GM21367 (cell line): ENCODE results near the gene TFR2.

Experiments used
- ATAC-seq: cut with Tn5 transposase; IDR thresholded peaks from one replicate; pipeline ENCODE4 v1.9.1; 2021; ENCODE audit not compliant: unreplicated experiment

The TFR2 gene

GRCh38 chr7:100588438-100588837 lies 52.9 kb downstream of the TFR2 start:
- ATAC-seq: no peak

GRCh38 chr7:100586266-100587025 lies 54.9 kb downstream of the TFR2 start, which contains the start of gene FBXO24:
Gene FBXO24, plus strand, starts transcription at chr7:100586328. Its CDS starts 298 bp downstream, at chr7:100586626.
- peak; percentile 72 for ATAC-seq

DNA sequence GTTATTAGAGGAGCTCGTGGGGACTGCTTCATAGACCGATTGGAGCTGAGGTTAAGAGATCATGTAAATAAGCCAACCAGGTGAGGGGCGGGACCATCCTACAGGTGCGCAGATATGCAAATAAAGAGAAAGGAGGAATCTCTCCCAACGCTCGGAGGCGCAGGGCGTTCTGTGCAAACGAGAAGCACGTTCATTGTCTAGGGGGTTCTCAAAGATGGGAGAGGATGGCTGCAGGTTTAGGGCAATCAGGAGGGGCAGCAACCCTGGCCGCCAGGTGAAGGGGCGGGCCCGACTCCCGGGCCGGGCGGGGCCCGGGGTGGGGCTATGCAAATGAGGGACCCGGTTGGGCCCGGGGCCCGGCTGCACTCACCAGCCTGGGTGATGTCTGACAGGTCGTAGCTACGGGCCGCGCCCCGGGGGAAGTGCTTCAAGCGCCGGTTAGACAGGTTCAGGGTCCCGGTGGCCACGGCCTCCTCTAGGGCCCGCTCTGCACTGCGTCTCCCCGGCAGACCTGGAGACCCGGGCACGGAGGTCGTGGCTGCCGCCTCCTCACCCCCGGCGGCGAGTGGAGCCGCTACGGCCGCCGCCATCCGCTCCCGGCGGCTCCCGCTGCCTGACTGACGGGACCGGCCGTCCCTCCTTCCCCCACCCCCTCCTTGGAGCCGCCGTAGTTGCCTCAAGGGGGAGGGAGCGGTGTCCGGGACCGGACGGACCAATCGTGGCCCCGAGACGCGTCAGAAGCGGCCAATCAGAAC lies 55.7 kb downstream of the TFR2 start, which contains the start of gene LRCH4:
TSS of gene LRCH4 (minus strand) at position 619 of the 755 bp plus-strand sequence. CDS start at position 590, 29 bp downstream.
- ATAC-seq: peak; percentile 15

- no peak for ATAC-seq
These were observed 56.5 kb downstream of the TFR2 start for GRCh38 chr7:100584683-100585510.

DNA sequence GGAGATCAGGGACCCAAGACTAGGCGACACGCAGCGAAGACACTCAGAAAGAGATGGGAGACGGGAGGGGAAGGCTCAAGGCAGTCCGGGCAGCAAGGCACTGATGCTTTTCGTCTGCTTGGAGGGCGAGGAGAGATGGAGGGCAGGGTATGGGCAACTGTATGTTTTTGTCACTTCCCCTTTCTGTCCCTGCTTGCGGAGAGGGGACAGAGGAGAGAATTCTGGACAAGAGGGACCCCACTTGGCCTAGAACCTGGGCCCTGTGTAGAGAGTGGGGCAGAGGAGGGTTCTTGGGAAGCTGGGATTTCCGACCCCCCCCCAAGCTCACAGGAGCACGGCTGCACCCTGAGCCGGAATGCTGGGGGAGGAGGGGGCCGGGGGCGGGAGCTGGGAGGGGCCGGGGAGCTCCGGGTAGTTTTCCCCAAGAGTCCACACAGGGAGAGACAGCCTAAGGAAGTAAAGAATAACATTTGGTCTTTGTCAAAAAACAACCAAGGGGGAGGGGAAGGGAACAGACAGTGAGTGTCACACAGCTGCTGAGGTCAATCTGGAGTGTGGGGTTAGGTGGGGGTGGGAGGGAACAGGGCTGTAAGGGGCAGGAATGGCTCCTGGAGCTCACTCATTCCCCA lies 57.2 kb downstream of the TFR2 start:
- ATAC-seq: no peak

DNA sequence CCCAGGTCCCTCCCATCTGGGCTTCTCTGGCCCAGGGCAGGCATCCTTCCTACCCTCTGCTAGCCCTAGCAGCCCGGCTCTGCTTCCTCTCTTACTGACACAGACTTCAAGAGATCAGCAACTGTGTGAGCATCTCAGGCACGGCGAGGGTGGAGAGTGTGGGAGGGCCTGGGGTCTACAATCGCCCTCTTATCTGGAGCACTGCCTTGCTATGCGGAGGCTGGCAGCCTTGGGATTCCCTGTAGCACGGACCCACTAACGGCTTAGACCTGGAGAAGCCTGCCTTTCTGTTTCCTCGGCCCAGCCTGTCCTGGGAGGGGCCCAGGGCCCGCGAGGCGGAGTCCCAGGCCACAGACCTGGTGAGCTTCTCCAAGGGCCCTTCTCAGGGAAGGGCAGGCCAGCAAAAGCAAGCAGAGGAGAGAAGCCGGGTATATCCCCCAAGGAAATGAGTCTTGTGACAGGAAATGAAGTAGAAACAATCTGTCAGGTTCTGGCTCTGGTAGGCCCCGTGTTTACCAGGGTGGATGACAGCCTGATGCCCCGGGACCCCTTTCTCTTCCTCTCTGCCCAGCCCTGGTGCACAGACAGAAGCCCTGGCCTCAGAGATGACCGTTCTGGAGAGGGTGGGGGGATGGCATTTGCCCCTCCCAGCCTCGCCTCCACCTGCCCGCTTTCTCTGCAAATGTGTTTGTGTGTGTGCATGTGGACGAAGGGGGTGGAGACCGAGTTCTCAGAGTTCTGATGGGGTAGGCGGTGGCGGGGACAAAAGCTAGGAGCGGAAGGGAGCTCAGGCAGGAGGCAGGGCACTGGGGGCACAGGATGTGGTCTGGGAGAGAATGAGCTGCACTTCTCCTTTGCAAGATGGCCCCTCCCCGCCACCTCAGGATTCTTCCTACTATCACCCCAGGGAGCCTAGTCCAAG lies 58.0 kb downstream of the TFR2 start:
- no peak for ATAC-seq

DNA sequence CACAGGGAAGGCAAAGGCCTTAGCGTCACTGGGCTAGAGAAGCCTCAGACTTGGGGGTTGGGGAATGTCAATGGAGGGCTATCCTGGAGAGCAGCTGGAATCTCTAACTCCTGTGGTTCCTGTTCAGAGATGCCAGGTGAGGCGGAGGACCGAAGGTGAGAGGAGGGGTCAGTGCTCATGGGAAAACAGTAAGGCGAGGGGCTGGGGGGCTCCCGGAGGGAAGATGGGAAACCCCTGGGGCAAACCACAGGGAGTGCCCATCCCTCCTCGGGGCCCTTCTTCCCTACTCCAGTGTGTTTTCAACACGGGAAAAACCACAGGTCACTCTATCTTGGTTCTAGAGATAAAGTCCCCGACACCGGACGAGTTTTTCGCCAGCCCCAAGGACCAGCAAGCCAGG lies 58.7 kb downstream of the TFR2 start:
- no peak for ATAC-seq

- no peak for ATAC-seq
These were observed 59.2 kb downstream of the TFR2 start for GRCh38 chr7:100582041-100582579.

- no peak for ATAC-seq
These were observed 60.7 kb downstream of the TFR2 start for GRCh38 chr7:100580466-100581283.

- no peak for ATAC-seq
These were observed 62.8 kb downstream of the TFR2 start for GRCh38 chr7:100578246-100579183.

- no peak for ATAC-seq
These were observed 63.8 kb downstream of the TFR2 start for GRCh38 chr7:100577507-100577906.

- ATAC-seq: no peak
These were observed 64.2 kb downstream of the TFR2 start for GRCh38 chr7:100577103-100577502.

- ATAC-seq: no peak
These were observed 64.9 kb downstream of the TFR2 start for GRCh38 chr7:100576384-100576993.

DNA sequence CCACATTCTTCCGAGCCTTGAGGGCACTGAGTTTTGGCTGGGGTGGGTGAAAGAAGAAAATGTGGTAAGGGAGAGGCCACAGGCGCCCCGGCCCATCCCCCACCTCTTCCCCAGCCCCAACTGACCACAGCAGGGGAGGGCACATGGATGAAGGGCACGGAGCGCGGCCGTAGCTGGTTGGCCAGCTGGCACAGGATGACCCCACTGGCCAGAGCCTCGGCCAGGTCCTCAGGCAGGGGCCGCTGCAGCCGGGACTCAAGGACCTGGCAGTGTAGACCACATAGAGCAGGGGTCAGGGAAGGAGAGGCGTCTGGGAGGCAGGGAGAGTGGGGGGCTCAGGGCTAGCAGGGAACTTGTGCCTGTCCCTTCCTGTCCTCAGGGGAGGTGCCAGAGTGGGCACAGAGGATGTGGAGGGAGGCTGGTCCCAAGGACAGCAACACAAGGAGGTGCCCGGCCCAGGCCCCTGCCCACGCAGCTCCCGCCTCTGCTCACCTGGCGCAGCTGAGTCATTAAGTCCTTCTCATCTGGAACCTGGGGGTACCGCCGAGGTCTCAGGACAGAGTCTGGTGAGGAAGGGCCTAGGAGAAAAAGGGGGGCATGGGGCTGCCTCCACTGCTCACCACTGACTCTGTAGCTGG lies 65.5 kb downstream of the TFR2 start:
- ATAC-seq: no peak

- no peak for ATAC-seq
These were observed 66.1 kb downstream of the TFR2 start for GRCh38 chr7:100575206-100575631.

GRCh38 chr7:100574362-100575205 lies 66.8 kb downstream of the TFR2 start:
- ATAC-seq: no peak
